ENCODE data around the gene GBX1. TPM values are rescaled to one million over a fixed set of nuclear protein-coding genes. Genes with fewer than 3 reads are reported as not detected.

The GBX1 gene
- polyA plus RNA-seq, 2 of the 4 experiments (the other 2 are of a cell fraction): not detected

DNA sequence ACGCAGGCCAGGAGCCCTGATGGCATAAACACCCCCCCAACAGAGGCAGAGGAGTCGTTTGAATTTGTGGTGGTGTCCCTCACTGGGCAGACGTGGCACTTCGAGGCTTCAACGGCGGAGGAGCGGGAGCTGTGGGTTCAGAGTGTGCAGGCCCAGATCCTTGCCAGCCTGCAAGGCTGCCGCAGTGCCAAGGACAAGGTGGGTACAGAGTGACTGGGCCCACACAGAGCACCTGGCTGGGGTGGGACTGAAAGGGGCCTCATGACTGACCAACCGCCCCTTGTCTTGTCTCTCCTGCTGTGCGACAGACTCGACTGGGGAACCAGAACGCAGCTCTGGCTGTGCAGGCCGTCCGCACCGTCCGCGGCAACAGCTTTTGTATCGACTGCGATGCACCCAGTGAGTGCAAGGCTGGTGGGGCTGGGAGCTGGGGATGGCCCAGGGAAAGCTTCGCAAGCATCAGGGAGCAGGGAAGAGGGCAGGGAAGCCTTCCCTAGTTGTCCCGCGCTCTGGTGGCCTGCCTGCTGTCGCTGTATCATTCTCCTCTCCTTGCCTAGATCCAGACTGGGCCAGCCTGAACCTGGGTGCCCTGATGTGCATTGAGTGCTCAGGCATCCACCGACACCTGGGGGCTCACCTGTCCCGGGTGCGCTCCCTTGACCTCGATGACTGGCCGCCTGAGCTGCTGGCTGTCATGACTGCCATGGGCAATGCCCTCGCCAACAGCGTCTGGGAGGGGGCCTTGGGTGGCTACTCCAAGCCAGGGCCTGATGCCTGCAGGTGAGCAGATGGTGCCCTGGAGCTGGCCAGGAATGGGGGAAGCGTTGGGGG lies 25.4 kb downstream of the GBX1 start:
- H3K4me2 ChIP-seq: no peak overlapping the region
- no peak for DNase-seq (ENCODE audit: low read depth in 1 of 2, low spot score in 1 of 2)
- CTCF ChIA-PET: interaction anchor here (0.7 to 6.8 kb wide), 6 partner anchors 10 to 30 kb away, joined by 3 to 40 read pairs (median 4); no protein-coding TSS in a partner anchor
- POLR2A ChIA-PET: no interaction called here
- TF ChIP-seq NR3C1 (IDR thresholded peaks at IDR 0.05): no peak
- no peak for TF ChIP-seq RAD21 (conservative IDR thresholded peaks at IDR 0.05 in 1 of 2, IDR thresholded peaks at IDR 0.05 in 1 of 2)
- TF ChIP-seq, protein P1, sequence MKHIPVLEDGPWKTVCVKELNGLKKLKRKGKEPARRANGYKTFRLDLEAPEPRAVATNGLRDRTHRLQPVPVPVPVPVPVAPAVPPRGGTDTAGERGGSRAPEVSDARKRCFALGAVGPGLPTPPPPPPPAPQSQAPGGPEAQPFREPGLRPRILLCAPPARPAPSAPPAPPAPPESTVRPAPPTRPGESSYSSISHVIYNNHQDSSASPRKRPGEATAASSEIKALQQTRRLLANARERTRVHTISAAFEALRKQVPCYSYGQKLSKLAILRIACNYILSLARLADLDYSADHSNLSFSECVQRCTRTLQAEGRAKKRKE (CRISPR knock-in tag; IDR thresholded peaks at IDR 0.05; ENCODE audit: low read depth): no peak
- no peak for TF ChIP-seq ZNF302 (CRISPR knock-in tag; IDR thresholded peaks at IDR 0.05)
- TF ChIP-seq MYC (IDR thresholded peaks at IDR 0.05; ENCODE audit: borderline replicate concordance, low read length): no peak
- TF ChIP-seq, protein P2, sequence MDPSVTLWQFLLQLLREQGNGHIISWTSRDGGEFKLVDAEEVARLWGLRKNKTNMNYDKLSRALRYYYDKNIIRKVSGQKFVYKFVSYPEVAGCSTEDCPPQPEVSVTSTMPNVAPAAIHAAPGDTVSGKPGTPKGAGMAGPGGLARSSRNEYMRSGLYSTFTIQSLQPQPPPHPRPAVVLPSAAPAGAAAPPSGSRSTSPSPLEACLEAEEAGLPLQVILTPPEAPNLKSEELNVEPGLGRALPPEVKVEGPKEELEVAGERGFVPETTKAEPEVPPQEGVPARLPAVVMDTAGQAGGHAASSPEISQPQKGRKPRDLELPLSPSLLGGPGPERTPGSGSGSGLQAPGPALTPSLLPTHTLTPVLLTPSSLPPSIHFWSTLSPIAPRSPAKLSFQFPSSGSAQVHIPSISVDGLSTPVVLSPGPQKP (IDR thresholded peaks at IDR 0.05; ENCODE audit: low read depth, low read length): no peak
- 93% methylated on average over 31 of the region's 31 CpGs for WGBS (ENCODE audit: missing lambda C conversion rate)
- no peaks in the 10 kb centered on the region for H3K9me3 ChIP-seq
- H3K4me1 ChIP-seq: no peaks in the 10 kb centered on the region
- H3K4me3 ChIP-seq: no peak overlapping the region
- no peak for ATAC-seq
- no peak overlapping the region for H3K27ac ChIP-seq
- no peak for FAIRE-seq

DNA sequence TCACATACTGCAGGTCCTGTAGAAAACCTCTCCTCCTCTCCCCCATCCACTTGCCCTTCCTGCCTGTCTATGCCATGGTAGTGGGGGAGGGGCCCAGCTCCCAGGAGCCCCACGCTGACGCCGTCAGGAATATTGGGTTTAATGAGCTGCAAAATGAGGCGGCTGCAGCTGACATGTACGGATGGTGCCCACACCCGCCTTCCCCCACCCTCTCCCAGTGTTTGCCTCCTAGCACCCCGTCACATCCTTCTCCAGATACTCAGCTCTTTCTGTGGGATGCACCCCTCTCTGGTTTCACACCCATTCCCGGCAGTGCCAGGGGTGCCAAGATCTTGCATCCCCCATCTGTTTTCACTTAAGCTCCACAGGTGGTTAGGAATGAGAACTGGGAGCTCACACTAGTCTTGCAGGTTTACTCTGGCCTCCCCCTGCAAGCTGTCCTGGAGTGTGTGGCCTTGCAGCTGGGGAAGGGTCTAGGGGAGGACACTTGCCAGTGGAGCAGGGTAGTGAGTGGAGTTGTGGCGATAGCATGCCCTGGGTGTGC lies 26.1 kb downstream of the GBX1 start:
- no peak for ATAC-seq
- DNase-seq (ENCODE audit: low read depth in 1 of 2, low spot score in 1 of 2): no peak
- ChIA-PET POLR2A (no interaction called here), CTCF (interaction anchor here (1.0 to 6.8 kb wide), 4 partner anchors 11 to 30 kb away, joined by 3 to 40 read pairs (median 4); no protein-coding TSS in a partner anchor)
- Histone ChIP-seq H3K4me3 (no peak overlapping the region), H3K9me3 (no peaks in the 10 kb centered on the region), H3K4me2 (no peak overlapping the region), H3K4me1 (no peaks in the 10 kb centered on the region), H3K27ac (no peak overlapping the region)
- TF ChIP-seq MAFK (IDR thresholded peaks at IDR 0.05; ENCODE audit: partially characterized antibody) (no peak), RARB (CRISPR knock-in tag; IDR thresholded peaks at IDR 0.05) (no peak), HEYL (CRISPR knock-in tag; IDR thresholded peaks at IDR 0.05) (no peak), EP300 (IDR thresholded peaks at IDR 0.05) (no peak), RNF2 (IDR thresholded peaks at IDR 0.05; ENCODE audit: borderline replicate concordance, low read depth) (no peak), ZSCAN20 (CRISPR knock-in tag; IDR thresholded peaks at IDR 0.05) (no peak), RAD21 (conservative IDR thresholded peaks at IDR 0.05 in 1 of 2, IDR thresholded peaks at IDR 0.05 in 1 of 2) (no peak), RFX5 (IDR thresholded peaks at IDR 0.05) (no peak), CBX2 (IDR thresholded peaks at IDR 0.05; ENCODE audit: borderline replicate concordance, low read depth) (no peak), POLR2A (IDR thresholded peaks at IDR 0.05; ENCODE audit: low read length) (no peak)
- 93% methylated on average over 9 of the region's 9 CpGs for WGBS (ENCODE audit: missing lambda C conversion rate)
- FAIRE-seq: no peak

DNA sequence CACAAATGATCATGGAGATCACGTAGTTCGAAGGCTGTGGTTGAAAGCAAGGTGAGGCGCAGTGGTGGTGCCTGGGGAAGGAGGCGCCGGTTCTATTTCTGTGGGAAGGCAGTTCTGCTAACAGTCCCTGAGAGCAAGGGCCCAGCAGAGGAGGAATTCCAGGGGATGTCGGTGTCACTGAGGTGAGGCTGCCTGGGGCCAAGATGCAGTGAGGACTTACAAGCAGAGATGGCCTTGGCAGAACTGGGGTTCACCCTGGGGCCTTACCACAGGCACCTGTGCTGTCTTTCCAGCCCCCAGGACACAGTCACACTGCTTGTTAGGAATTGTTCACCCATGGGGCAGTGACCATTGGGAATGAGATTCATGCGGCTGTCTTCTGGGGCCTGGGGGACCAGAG lies 26.7 kb downstream of the GBX1 start:
- no peak for ATAC-seq
- Histone ChIP-seq H3K4me3 (no peak overlapping the region), H3K4me1 (no peaks in the 10 kb centered on the region), H3K9me3 (no peaks in the 10 kb centered on the region), H3K4me2 (no peak overlapping the region), H3K27ac (no peak overlapping the region)
- ChIA-PET CTCF (interaction anchor here (1.3 to 6.8 kb wide), 3 partner anchors 11 to 30 kb away, joined by 4 to 40 read pairs (median 5); no protein-coding TSS in a partner anchor), POLR2A (no interaction called here)
- no peak for FAIRE-seq
- DNase-seq (ENCODE audit: low read depth in 1 of 2, low spot score in 1 of 2): no peak
- TF ChIP-seq, protein P3, sequence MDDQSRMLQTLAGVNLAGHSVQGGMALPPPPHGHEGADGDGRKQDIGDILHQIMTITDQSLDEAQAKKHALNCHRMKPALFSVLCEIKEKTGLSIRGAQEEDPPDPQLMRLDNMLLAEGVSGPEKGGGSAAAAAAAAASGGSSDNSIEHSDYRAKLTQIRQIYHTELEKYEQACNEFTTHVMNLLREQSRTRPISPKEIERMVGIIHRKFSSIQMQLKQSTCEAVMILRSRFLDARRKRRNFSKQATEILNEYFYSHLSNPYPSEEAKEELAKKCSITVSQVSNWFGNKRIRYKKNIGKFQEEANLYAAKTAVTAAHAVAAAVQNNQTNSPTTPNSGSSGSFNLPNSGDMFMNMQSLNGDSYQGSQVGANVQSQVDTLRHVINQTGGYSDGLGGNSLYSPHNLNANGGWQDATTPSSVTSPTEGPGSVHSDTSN (IDR thresholded peaks at IDR 0.05): no peak
- TF ChIP-seq CBX8 (IDR thresholded peaks at IDR 0.05) (no peak), ZFP36 (IDR thresholded peaks at IDR 0.05; ENCODE audit: borderline replicate concordance, partially characterized antibody) (no peak), ZSCAN20 (CRISPR knock-in tag; IDR thresholded peaks at IDR 0.05) (no peak), SREBF2 (IDR thresholded peaks at IDR 0.05) (no peak)
- TF ChIP-seq, protein P4, sequence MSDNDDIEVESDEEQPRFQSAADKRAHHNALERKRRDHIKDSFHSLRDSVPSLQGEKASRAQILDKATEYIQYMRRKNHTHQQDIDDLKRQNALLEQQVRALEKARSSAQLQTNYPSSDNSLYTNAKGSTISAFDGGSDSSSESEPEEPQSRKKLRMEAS (IDR thresholded peaks at IDR 0.05): no peak
- TF ChIP-seq, protein P5, sequence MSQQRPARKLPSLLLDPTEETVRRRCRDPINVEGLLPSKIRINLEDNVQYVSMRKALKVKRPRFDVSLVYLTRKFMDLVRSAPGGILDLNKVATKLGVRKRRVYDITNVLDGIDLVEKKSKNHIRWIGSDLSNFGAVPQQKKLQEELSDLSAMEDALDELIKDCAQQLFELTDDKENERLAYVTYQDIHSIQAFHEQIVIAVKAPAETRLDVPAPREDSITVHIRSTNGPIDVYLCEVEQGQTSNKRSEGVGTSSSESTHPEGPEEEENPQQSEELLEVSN (IDR thresholded peaks at IDR 0.05; ENCODE audit: borderline replicate concordance, low read depth): no peak
- TF ChIP-seq, protein P6, sequence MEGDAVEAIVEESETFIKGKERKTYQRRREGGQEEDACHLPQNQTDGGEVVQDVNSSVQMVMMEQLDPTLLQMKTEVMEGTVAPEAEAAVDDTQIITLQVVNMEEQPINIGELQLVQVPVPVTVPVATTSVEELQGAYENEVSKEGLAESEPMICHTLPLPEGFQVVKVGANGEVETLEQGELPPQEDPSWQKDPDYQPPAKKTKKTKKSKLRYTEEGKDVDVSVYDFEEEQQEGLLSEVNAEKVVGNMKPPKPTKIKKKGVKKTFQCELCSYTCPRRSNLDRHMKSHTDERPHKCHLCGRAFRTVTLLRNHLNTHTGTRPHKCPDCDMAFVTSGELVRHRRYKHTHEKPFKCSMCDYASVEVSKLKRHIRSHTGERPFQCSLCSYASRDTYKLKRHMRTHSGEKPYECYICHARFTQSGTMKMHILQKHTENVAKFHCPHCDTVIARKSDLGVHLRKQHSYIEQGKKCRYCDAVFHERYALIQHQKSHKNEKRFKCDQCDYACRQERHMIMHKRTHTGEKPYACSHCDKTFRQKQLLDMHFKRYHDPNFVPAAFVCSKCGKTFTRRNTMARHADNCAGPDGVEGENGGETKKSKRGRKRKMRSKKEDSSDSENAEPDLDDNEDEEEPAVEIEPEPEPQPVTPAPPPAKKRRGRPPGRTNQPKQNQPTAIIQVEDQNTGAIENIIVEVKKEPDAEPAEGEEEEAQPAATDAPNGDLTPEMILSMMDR (IDR thresholded peaks at IDR 0.05): no peak
- WGBS (ENCODE audit: missing lambda C conversion rate): 91% methylated on average over 7 of the region's 7 CpGs
